PFSK-1 (cell line): ENCODE results near the gene PRLR.

Experiments used
- FOXP2 ChIP-seq: optimal IDR thresholded peaks from 2 replicates; pipeline ENCODE3; 2011; ENCODE audit warnings: borderline replicate concordance, control low read depth, inconsistent platforms; ENCODE audit not compliant: insufficient read depth; ENCODE audit errors: extremely low read length, extremely low read depth
- POLR2AphosphoS5 ChIP-seq: IDR thresholded peaks from 2 replicates; pipeline ENCODE4 v1.6.1; 2012; ENCODE audit warnings: low read depth, mild to moderate bottlenecking, control low read depth, low read length, moderate library complexity
- SIN3A ChIP-seq: IDR thresholded peaks from 2 replicates; pipeline ENCODE4 v1.6.1; 2012; ENCODE audit warnings: mild to moderate bottlenecking, low read length, moderate library complexity, borderline replicate concordance; ENCODE audit not compliant: insufficient read depth
- TAF1 ChIP-seq: IDR thresholded peaks from 2 replicates; pipeline ENCODE4 v1.6.1; 2012; ENCODE audit warnings: low read length, control low read depth, borderline replicate concordance; ENCODE audit not compliant: insufficient read depth
- TF ChIP-seq, protein P1 (sequence below), 2 experiments: IDR thresholded peaks; 2 replicates each; pipeline versions ENCODE4 v1.6.1 to v1.8.0; 2011 to 2012; ENCODE audit warnings: low read depth in 2 of 2, low read length in 2 of 2, control low read depth in 1 of 2, inconsistent platforms in 1 of 2, mild to moderate bottlenecking in 1 of 2, moderate library complexity in 1 of 2; ENCODE audit not compliant: insufficient read depth in 1 of 2

Gene PRLR

DNA sequence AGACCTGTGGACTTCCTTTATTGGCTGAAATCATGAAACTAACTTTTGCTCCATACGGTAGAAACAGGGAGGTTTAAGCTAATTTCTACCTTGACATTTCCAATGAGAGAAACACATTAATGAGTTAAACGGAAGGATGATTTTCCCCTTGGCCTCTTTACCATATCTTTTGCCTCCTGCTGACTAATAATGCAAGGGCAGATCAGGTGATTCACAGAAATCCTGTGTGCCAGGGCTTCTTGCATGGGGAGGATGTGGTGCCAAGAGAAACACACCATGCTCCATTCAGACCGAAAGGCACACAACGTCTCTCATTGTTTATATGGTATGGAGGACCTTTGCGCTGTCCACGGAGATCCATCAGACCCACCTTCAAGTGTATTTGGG is 17.4 kb upstream of the PRLR start:
- TF ChIP-seq SIN3A (no peak), POLR2AphosphoS5 (no peak), TAF1 (no peak)
- TF ChIP-seq, protein P1, sequence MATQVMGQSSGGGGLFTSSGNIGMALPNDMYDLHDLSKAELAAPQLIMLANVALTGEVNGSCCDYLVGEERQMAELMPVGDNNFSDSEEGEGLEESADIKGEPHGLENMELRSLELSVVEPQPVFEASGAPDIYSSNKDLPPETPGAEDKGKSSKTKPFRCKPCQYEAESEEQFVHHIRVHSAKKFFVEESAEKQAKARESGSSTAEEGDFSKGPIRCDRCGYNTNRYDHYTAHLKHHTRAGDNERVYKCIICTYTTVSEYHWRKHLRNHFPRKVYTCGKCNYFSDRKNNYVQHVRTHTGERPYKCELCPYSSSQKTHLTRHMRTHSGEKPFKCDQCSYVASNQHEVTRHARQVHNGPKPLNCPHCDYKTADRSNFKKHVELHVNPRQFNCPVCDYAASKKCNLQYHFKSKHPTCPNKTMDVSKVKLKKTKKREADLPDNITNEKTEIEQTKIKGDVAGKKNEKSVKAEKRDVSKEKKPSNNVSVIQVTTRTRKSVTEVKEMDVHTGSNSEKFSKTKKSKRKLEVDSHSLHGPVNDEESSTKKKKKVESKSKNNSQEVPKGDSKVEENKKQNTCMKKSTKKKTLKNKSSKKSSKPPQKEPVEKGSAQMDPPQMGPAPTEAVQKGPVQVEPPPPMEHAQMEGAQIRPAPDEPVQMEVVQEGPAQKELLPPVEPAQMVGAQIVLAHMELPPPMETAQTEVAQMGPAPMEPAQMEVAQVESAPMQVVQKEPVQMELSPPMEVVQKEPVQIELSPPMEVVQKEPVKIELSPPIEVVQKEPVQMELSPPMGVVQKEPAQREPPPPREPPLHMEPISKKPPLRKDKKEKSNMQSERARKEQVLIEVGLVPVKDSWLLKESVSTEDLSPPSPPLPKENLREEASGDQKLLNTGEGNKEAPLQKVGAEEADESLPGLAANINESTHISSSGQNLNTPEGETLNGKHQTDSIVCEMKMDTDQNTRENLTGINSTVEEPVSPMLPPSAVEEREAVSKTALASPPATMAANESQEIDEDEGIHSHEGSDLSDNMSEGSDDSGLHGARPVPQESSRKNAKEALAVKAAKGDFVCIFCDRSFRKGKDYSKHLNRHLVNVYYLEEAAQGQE (IDR thresholded peaks at IDR 0.05; ENCODE audit: insufficient read depth in 1 of 2, low read depth in 2 of 2, low read length in 2 of 2), result no peak

DNA sequence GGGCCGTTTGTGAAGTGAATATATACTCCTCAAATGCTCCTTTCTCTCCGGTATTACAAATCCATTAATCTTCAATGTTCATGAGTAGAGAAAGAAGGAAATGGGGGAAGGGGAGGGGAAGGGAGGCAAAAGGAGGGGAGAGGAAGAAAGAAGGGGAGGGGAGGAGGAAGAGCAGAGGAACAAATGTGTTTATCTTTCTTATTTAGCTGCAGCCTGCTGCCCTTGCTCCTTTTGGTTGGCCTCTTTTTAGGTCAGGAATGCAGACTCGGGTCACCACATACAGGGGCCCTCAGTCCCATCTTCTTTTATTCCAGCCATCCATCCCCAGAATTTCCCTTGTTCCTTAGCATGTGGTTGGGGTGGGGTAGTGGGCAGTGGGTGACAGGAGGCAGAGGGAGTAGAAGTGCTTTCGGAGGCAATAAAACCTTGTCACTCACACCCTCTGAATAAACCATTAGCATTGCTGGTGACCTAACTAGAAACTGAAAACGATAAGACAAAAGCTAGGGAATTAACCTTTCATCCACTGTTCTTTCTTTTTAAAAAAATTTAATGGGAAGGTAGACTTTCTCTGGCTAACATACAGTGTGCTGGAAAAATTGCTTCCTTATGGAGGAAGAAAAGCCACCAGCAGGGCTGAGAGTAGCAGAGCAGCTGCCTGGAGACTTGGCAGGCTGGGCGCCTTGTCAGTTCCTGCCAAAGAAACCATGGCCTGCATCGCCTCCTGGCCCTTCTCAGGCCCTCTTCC is 16.8 kb upstream of the PRLR start:
- TF ChIP-seq, protein P1 (IDR thresholded peaks at IDR 0.05; ENCODE audit: insufficient read depth in 1 of 2, low read depth in 2 of 2, low read length in 2 of 2), result no peak
- TF ChIP-seq FOXP2, result no peak
- TF ChIP-seq TAF1, result no peak
- no peak for TF ChIP-seq POLR2AphosphoS5
- TF ChIP-seq SIN3A, result no peak

DNA sequence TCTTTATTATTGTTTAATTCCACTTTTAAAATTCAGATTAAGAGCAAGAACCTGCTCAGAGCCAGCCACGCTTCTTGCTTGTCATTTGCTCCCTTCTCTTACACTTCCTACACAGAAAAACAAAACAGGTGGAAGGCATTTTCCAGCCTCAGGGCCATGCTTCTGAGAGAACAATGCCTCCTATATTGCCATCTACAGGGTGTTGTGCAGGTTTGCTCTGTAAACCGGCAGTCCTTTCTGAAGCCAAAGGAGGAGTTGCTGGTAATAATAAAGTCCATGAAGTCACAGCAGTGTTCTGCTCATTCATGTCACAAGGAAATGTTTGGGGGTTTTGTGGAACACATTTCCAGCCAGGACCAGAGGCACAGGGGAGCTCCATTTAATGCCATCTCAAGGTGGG is 16.1 kb upstream of the PRLR start:
- TF ChIP-seq TAF1 (no peak), FOXP2 (no peak), SIN3A (no peak), POLR2AphosphoS5 (no peak)
- TF ChIP-seq, protein P1 (IDR thresholded peaks at IDR 0.05; ENCODE audit: insufficient read depth in 1 of 2, low read depth in 2 of 2, low read length in 2 of 2), result no peak

DNA sequence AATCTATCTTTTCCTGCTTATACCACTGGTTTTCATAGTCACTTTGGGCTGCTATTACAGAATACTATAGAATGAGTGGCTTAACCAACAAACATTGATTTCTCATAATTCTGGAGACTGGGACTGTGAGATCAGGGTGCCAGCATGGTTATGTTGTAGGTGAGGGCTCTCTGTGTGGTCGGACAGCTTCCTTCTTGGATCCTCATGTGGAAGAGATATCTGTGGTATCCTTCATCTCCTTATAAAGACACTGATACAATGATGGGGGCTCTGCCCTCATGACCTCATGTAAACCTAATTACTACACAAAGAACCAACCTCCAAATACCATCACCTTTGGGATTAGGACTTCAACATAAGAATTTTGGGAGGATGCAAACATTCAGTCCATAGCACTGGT is 13.9 kb upstream of the PRLR start:
- no peak for TF ChIP-seq SIN3A
- TF ChIP-seq POLR2AphosphoS5, result no peak
- TF ChIP-seq TAF1, result no peak
- TF ChIP-seq FOXP2, result no peak
- TF ChIP-seq, protein P1 (IDR thresholded peaks at IDR 0.05; ENCODE audit: insufficient read depth in 1 of 2, low read depth in 2 of 2, low read length in 2 of 2), result no peak
